SH-SY5Y (cell line): ENCODE measurements around the gene POLR1A.

Source experiments
- GATA2 ChIP-seq: IDR thresholded peaks from 2 replicates; pipeline ENCODE4 v1.6.1; 2011; ENCODE audit warnings: mild to moderate bottlenecking, low read depth, low read length
- GATA3 ChIP-seq: IDR thresholded peaks from 2 replicates; pipeline ENCODE4 v1.6.1; 2011; ENCODE audit warnings: low read depth, mild to moderate bottlenecking, low read length, moderate library complexity

- TF ChIP-seq GATA2 = no peak
- no peak for TF ChIP-seq GATA3
These were observed 61.1 kb downstream of the POLR1A start for GRCh38 chr2:86044614-86045013.
